CD8-positive, alpha-beta memory T cell (primary cell): ENCODE measurements around the gene KLF7. TPM values are rescaled to one million over a fixed set of nuclear protein-coding genes. Genes with fewer than 3 reads are reported as not detected.

ENCODE experiments used
- polyA plus RNA-seq: library from polyadenylated mRNA; unstranded; fragments of 300-500 nt; fragmentation: Illumina TruSeq; gene quantifications from one replicate; pipeline ENCODE4 v1.2.3, GENCODE V29; 2021
- total RNA-seq, 2 experiments: library from RNA; stranded (reverse); gene quantifications; one replicate each; pipeline ENCODE4 v1.2.3, GENCODE V29; 2021

KLF7 gene
- total and polyA plus RNA-seq, 3 experiments from 2014 or later: 6.4 to 12.1 (median 6.7) TPM

Other genes with a start within 250 kb of the KLF7 start
- gene CPO, start 226.4 kb downstream of the KLF7 start, total RNA-seq: under 1 TPM in 1 of 2 experiments, not detected in 1; 0.20 TPM
- gene CPO, start 226.4 kb downstream of the KLF7 start, polyA plus RNA-seq: not detected